ENCODE data around the gene C4A. TPM values are rescaled to one million over a fixed set of nuclear protein-coding genes. Genes with fewer than 3 reads are reported as not detected.
A peak's percentile ranks its signal among the peaks of the same experiment; 100 is the strongest.
"Not testable (repeated sequence)": the region's sequence is repeated elsewhere in the genome, so short reads cannot be mapped to it uniquely, and the experiment has no call there.

C4A gene
- total and polyA plus RNA-seq, 2 experiments from 2014 or later = 1.9 to 2.2 TPM

DNA sequence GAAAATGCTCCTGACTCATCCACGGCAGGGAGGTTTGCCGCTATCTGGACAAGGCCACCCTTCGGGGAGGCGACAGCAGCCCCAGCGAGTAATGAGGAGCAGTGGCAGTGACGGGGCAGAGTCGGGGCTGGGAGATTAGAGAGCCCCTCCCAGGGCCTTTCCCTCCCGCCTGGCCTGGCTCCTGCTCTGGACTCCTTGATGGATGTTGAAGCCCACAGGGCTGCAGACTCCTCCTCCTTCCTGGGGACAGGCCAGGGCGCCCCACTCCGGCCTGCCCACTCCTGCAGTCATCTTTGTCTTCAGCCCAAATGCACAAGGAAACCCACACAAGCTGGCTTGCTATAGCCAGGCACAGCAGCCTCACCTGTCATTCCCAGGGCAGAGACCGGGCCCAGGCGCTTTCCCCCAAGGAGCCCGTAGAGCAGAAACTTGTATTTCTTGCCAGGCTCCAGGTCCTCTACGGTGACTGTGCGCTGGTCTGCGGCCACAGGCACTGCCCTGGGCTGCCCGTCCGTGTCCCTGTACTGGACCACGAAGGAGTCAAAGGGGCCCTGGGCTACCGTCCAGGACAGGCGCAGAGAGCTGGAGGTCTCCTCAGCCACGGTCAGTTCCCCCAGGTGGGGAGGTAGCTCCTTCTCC is 64.1 kb downstream of the C4A start:
- DNase-seq (ENCODE audit: low read depth in 1 of 2, low spot score in 1 of 2) = no peak
- Histone ChIP-seq H3K4me1 (ENCODE audit: low read depth) (no peaks in the 10 kb centered on the region), H3K9me3 (ENCODE audit: low read depth) (no peaks in the 10 kb centered on the region), H3K36me3 (no peaks in the 10 kb centered on the region), H3K4me3 (no peak overlapping the region), H3K27me3 (no peaks in the 10 kb centered on the region), H3K27ac (no peak overlapping the region)
- TF ChIP-seq, protein P1, sequence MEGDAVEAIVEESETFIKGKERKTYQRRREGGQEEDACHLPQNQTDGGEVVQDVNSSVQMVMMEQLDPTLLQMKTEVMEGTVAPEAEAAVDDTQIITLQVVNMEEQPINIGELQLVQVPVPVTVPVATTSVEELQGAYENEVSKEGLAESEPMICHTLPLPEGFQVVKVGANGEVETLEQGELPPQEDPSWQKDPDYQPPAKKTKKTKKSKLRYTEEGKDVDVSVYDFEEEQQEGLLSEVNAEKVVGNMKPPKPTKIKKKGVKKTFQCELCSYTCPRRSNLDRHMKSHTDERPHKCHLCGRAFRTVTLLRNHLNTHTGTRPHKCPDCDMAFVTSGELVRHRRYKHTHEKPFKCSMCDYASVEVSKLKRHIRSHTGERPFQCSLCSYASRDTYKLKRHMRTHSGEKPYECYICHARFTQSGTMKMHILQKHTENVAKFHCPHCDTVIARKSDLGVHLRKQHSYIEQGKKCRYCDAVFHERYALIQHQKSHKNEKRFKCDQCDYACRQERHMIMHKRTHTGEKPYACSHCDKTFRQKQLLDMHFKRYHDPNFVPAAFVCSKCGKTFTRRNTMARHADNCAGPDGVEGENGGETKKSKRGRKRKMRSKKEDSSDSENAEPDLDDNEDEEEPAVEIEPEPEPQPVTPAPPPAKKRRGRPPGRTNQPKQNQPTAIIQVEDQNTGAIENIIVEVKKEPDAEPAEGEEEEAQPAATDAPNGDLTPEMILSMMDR (IDR thresholded peaks at IDR 0.05; ENCODE audit: low read depth, low read length) = no peak

DNA sequence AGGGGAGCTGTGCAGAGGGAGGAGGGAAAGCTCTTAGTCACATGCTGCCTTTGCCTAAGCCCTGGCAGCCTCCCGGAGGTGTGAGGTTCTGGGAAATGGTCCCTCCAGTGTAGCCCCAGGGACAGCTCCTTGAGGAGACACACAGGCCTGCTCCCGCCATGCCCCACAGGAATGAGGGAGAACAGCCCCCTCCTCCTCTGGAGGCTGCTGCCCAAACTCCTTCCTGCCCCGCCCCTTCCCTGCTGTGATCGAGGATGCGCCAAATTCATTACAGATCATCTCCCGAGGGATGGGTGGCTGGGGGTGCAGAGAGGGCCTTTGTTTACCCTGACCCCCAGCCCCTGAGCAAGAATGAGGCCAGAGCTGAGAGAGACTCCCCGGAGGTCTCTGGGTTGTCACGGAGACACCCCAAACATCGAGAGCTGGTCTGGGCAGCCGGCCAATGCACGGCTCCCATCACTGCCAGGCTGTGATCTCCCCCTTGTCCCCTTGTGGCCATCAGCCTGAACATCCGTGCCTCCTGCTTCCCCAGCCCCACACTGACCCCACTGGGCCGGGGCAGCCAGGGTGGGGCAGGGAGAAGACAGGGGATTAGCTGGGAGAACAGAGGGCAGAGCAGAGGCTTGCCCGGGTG is 64.7 kb downstream of the C4A start:
- no peaks in the 10 kb centered on the region for H3K36me3 ChIP-seq
- TF ChIP-seq, protein P1 (IDR thresholded peaks at IDR 0.05; ENCODE audit: low read depth, low read length) = no peak
- no peak overlapping the region for H3K27ac ChIP-seq
- H3K9me3 ChIP-seq (ENCODE audit: low read depth) = no peaks in the 10 kb centered on the region
- H3K4me3 ChIP-seq = no peak overlapping the region
- DNase-seq (ENCODE audit: low read depth in 1 of 2, low spot score in 1 of 2) = peak in 1 of 2 donors; percentile 47
- no peaks in the 10 kb centered on the region for H3K4me1 ChIP-seq (ENCODE audit: low read depth)
- H3K27me3 ChIP-seq = no peaks in the 10 kb centered on the region

DNA sequence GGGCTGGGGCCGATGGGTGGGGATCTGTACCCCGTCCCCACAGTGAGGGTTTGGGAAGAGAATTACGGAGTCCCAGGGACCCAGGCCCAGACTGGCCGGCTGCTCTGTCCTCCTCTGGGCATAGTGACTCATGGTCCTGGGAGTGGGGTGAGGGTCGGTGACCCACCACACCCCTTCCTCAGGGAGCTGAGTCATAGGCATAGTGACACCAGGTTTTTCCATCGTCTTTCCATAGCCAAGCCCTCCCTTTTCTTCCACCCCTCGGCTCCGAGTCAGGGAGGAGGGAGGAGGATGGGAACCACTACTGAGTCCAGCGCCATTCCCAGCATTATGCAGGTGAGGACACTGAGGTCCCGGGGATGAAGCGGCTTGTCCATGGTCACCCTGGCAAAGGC is 65.2 kb downstream of the C4A start:
- no peak overlapping the region for H3K27ac ChIP-seq
- DNase-seq (ENCODE audit: low read depth in 1 of 2, low spot score in 1 of 2) = peak in 1 of 2 donors; percentile 22

DNA sequence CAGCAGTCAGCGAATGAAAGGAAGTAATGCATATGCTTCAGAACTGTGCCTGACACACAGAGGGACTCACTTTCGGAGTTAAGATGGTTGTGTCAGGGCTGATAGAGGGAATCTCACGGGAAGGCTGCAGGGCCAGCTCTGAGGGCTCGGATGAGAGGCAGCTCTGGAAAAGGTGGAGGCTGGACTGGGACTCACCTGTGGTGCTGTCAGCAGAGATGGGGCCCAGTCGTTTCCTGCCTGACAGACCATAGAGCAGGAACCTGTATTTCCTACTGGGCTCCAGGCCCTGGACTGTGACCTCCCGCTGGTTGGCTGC is 65.6 kb downstream of the C4A start:
- no peak overlapping the region for H3K27ac ChIP-seq

More for the DNA sequence above, 65.2 kb downstream of the C4A start:
- Histone ChIP-seq H3K4me3 (no peak overlapping the region), H3K9me3 (ENCODE audit: low read depth) (no peaks in the 10 kb centered on the region), H3K27me3 (no peaks in the 10 kb centered on the region), H3K4me1 (ENCODE audit: low read depth) (no peaks in the 10 kb centered on the region), H3K36me3 (no peaks in the 10 kb centered on the region)
- TF ChIP-seq, protein P1 (IDR thresholded peaks at IDR 0.05; ENCODE audit: low read depth, low read length) = no peak

DNA sequence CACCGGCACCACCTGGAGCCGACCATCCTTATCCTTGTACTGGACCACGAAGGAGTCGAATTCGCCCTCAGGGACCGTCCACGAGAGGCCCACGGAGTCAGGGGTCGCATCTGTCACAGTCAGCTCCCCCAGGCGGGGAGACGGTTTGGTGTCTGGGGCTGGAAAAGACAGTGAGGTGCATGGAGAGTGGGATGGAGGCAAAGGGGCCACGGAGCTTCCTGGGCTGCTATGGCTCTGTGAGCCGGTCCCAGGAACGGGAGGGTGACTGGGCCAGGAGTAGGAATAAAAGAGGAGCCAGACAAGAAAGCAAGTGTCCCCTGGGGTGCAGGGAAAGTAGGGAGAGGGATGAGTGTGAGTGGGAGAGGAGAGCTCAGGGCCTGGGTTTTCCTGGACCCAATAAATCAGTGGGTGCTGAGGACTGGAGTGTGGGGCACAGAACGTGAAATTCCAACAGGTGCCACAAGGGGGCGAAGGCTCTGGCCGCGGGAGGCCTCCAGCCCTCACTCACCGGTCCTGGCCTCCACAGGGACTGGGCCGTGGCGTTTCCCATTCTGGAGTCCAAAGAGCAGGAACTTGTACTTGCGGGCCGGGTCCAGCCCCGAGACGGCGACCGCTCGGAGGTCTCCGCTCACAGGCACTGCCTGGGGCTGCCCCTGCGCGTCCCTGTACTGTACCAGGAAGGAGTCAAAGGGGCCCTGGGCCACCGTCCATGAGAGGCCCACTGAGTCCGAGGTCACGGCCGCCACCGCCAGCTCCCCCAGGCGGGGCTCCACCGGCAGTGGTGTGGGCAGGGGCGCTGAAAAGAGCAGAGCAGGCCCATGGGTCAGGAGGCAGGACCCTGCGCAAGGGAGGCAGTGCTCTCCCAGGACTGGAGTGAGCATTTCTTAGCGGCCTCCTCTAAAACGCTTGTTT is 66.3 kb downstream of the C4A start:
- H3K9me3 ChIP-seq (ENCODE audit: low read depth) = no peaks in the 10 kb centered on the region
- peak; percentile 71 to 73 for DNase-seq (ENCODE audit: low read depth in 1 of 2, low spot score in 1 of 2)

More for the DNA sequence above, 65.6 kb downstream of the C4A start:
- Histone ChIP-seq H3K27me3 (no peaks in the 10 kb centered on the region), H3K4me1 (ENCODE audit: low read depth) (no peaks in the 10 kb centered on the region), H3K9me3 (ENCODE audit: low read depth) (no peaks in the 10 kb centered on the region), H3K4me3 (no peak overlapping the region), H3K36me3 (no peaks in the 10 kb centered on the region)
- DNase-seq (ENCODE audit: low read depth in 1 of 2, low spot score in 1 of 2) = no peak
- TF ChIP-seq, protein P1 (IDR thresholded peaks at IDR 0.05; ENCODE audit: low read depth, low read length) = no peak

DNA sequence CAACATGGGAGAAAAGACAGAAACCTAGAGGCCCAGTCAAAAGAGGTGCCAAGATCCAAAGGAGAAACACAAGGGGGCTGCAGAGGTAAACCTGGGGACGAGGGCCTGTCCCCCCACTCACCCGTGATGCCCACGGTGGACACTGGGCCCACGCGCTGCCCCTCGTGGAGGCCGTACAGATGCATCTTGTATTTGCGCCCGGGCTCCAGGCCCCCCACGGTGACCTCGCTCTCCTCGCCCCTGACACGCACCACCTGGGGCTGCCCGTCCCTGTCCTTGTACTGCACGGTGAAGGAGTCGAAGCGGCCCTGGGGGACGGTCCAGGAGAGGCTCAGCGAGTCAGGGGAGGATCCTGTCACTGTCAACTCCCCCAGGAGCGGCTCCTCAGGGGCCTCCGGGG is 67.3 kb downstream of the C4A start:
- H3K4me1 ChIP-seq (ENCODE audit: low read depth); H3K36me3 ChIP-seq; H3K9me3 ChIP-seq (ENCODE audit: low read depth); H3K4me3 ChIP-seq; DNase-seq (ENCODE audit: low read depth in 1 of 2, low spot score in 1 of 2); H3K27ac ChIP-seq; H3K27me3 ChIP-seq: not testable (repeated sequence)

More for the DNA sequence above, 66.3 kb downstream of the C4A start:
- Histone ChIP-seq H3K27ac (no peak overlapping the region), H3K4me1 (ENCODE audit: low read depth) (no peaks in the 10 kb centered on the region), H3K27me3 (no peaks in the 10 kb centered on the region), H3K4me3 (no peak overlapping the region), H3K36me3 (no peaks in the 10 kb centered on the region)
- TF ChIP-seq, protein P1 (IDR thresholded peaks at IDR 0.05; ENCODE audit: low read depth, low read length) = peak; percentile 76

DNA sequence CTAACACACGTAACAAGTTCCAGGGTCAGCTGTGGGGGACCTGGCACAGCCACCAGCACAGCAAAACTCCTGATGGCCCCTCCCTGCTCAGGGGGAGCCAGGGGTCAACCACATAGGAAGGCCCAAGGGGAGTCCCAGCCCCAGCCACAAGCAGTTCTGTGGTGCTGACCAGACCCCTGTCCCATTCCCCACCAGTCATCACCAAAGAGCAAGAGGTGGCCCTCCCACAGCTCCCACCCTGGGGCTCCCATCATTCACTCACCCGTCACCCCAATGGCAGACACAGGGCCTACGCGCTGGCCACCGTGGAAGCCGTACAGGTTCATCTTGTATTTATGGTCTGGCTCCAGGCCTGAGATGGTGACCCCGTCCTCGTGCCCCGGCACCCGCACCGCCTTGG is 67.9 kb downstream of the C4A start:
- not testable (repeated sequence) for H3K9me3 ChIP-seq (ENCODE audit: low read depth); H3K27me3 ChIP-seq; H3K4me1 ChIP-seq (ENCODE audit: low read depth); H3K4me3 ChIP-seq; DNase-seq (ENCODE audit: low read depth in 1 of 2, low spot score in 1 of 2); H3K27ac ChIP-seq; H3K36me3 ChIP-seq
